Activated T-cell treated with anti-CD3 and anti-CD28 coated beads, Interleukin-2, amount 50 U/mL, for 48 hours (primary cell): ENCODE measurements around the gene KCNMB1.

ENCODE experiments used
- DNase-seq, 2 experiments: peaks; one replicate each; pipeline ENCODE4 v3.0.0-alpha.2; 2020

Gene KCNMB1

GRCh38 chr5:170375283-170375682 lies 13.9 kb downstream of the KCNMB1 start:
- DNase-seq, result no peak

DNA sequence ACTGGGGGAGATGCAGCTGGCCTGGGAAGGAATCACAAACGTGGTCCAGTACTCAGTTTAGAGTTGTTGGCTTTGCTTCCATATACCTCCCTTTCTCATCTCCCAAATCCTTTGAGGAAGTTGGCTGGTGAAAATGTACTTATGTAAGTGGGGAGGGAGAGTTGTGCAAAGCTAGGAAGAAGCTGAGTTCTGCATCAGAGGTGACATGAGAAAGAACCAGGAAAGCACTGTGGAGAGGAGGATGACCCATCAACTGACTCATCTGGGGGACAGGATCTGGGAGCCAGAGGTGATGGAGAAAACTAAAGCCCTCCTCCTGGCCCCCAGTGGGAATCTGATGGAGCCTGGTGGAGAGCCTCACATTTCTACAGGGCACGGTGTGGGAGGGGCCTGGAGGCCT lies 16.2 kb downstream of the KCNMB1 start:
- DNase-seq, result no peak

- no peak for DNase-seq
These were observed 20.6 kb downstream of the KCNMB1 start for GRCh38 chr5:170368586-170368985.

DNA sequence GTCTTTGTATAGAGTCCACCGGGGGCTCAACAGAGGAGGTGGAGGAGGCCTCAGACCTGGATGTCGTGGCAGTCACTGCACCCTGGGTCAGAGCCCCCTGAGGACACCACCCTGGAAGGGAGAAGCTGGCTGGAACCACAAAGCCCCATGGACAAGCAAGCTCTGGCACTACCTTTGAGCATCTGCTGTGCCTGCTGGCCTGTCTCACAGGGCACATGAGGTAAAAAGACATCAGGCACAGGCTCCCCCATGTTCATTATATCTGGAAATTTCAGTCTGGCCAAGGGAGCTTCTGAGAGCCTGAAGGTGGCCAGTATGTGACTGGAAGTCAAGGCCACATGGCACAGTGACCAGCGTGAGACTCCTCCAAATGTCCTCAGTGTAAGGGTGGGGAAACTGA lies 22.9 kb downstream of the KCNMB1 start:
- no peak for DNase-seq

DNA sequence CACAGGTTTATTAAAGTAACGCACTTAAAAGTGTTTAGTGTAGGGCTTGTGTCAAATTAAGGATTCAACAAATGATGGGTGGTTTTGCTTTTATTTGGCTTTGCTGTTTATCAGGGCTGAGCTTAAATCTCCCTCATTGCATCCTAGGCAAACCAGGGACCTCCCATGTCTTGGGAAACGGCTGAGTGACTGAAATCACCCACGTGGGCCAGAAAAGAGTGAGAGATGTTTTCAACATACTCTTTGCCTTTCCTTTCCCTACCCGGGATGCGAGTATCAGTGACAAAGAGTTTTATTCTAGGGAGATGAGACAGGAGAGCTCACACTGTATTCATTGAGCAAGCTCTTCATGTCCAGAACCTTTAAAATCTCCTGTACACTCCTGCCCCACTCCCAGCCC lies 23.3 kb downstream of the KCNMB1 start:
- DNase-seq, result no peak

GRCh38 chr5:170365011-170365410 lies 24.2 kb downstream of the KCNMB1 start:
- DNase-seq, result no peak

- no peak for DNase-seq
These were observed 25.5 kb downstream of the KCNMB1 start for GRCh38 chr5:170363671-170364070.

DNA sequence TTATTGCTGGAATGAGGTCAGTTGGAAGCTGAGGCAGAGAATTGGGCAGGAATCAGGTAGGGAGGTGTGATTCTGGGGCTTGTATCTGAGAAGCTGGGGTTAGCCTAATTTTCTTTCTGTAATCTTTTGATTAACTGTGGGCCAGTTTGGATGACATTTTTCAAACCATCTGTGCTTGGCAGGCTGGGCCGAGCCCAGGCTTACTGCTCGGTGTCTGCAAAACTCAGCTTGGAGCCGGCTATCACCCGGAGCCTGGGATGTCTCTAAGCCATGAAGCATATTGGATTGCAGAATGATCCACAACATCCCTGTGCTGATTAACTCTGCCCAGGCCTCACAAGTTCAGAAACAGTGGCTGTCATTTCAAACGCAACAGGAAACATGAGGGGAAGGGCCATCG lies 26.5 kb downstream of the KCNMB1 start:
- no peak for DNase-seq

DNA sequence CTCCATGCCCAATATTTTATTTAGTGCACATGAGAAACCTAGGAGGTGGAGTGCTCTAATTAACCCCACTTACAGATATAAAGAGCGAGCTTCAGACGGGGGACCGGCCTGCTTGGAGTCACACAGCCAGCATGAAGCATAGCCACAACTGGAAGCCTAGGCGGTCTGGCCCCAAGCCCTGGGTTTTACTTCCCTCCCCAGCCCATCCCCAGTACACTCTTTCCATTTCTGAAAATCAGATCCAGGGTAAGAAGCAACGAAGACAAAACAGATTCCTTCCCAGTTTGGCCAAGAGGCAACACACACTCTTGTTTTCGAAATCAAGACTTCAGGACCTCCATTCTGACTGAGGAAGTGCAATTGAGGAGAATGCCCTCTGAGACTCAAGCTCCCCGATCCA lies 27.1 kb downstream of the KCNMB1 start:
- no peak for DNase-seq

- no peak for DNase-seq
These were observed 27.6 kb downstream of the KCNMB1 start for GRCh38 chr5:170361616-170362015.

DNA sequence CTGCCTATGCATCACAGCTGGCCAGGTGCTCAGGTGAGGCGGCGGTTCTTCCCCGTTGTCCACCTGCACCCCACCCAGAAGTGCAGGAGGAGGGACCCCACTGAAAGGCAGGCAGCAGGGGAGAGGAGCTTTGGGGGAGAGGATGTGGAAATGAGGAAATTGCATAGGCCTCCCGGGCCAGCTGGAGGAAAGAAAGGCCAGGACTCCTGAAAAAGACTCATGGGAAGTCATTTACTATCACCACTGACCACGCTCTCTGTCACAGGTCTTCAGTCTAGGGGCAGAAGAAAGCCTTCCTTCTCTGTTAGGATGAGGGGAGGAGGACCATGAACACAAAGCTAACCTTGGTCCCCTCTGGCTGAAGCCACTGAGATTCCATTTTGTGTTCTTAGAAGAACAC lies 28.1 kb downstream of the KCNMB1 start:
- no peak for DNase-seq

DNA sequence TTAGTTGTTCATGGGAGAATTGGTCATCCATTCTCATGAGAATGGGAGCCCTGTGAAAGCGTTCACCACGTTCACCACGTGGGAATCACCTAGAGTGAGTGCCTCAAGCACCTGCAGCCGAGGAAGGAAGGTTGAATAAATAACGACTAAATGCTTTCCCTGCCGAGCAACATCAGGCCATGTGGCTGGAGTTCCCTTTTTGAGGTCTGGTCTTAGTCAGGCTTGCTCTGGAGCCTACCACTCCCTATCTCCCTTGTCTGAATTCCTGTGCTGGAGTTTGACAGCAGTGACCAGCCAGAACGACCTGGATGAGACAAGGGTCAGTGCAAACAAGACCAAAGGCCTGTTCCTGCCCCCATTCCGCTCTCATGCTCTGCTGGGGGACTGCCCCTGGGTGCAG lies 28.5 kb downstream of the KCNMB1 start:
- DNase-seq, result no peak

DNA sequence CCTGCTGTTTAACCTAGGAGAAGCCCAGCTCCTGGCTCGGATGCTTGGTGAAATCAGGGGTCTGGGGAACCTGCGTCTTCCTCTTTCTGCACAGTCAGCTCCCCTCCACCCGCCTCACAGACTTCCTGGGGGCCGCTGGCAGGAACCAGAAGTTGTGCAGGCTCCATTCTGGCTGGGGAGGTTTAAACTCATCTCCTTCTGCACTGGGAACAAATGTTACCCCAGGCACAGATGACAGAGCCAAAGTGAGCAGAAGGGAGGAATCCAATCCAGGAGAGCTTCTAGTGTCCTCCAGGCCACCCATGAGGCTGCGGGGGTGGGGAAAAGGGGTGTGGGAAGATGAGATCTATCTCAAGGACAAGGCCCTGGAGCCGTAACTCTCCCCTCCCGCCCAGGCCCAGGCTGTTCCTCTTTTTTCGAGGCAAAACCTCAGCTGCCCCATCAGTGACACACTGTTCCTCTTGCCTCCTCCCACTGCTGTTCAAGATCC lies 31.2 kb downstream of the KCNMB1 start:
- no peak for DNase-seq

DNA sequence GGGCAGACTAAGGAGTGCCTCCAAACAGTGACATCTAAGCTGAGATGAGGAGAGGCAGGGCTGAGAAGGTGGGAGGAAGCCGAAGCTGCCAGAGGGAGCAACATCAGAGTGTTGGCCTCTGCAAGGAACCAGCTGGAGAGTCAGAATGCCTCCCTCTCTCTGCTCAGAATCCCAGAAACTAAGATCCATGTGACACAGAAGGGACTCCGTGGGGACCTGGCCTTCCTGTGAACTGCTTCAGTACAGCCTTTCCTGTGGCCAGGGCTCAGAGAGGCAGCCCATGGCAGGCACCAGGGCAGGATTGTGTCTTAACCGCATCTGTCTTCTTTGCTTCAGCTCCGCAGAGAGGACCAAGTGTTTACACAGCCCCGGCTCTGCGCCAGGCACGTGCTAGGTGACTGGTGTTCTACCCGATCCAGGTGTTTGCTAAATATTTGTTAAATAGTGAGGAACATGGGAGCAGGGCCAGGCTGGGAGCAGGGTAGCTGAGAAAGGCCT lies 33.5 kb downstream of the KCNMB1 start:
- no peak for DNase-seq

DNA sequence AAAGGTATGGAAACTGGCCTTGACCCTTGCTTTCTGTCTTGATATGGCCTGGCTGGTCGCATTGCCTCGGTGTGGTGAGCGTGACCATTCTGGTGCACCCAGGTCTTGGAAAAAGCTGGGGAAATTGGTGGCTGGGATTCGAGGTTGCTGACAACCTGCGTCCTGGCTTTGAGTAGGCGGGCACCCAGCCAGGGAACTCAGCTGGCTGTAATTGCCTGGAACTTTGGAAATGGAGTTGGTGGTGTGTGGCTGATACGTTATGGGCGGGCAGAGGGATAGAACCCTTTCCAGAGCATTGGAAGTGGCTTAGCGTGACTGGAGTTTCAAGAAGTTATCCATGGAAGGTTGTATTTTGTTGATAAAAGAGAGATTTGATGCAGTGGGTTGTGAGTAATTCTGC lies 35.2 kb downstream of the KCNMB1 start:
- DNase-seq, result no peak

GRCh38 chr5:170353011-170353761 lies 36.0 kb downstream of the KCNMB1 start:
- no peak for DNase-seq

DNA sequence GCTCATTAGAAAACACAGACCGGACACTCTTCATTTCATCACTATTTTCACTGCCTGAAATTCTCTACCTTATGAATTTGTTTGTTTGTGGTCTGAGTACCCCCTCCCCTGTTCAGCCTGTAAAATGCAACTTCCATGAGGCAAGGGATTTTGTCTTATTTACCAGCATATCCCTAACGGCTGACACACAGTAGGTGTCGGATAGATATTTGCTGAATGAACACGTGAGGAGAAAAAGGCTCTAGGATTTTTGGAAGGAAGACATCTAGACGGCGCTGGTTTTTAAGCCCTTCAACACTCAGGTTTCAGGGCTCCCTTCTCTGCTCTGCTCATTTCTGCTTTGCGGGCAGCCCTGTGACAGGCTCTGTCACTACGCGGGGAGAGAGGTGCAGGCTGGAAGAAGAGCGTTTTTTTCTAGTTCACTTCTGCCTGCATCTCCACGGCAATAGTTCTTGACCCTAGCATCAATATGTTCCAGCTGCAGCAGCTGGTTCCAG lies 41.0 kb downstream of the KCNMB1 start:
- no peak for DNase-seq

DNA sequence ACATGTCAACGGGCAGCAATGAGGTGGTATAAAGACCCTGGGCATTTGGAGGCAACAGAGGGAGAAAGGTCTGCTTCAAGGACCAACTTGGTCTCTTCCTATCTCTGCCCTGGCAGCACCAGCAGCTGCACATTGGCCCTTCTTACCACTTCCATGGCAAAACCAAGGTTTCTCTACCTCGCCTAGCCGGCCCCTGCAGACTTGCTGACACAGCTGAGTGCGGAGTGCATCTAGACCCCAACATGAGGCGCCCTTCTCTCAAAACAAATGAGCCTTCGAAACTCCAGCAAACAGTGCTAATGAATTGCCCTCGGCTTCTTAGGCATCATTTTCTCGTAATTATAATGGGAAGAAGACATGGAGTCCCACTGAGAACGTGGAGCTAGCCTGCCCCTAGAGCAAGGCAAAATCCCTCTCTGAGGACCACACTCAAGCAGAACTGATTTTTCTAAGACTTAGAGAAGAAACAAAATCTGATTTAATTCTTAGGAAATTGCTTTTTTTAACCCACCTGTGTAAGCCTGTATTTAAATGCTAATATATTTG lies 42.1 kb downstream of the KCNMB1 start:
- DNase-seq, result no peak

- no peak for DNase-seq
These were observed 43.2 kb downstream of the KCNMB1 start for GRCh38 chr5:170345971-170346370.

- no peak for DNase-seq
These were observed 46.0 kb downstream of the KCNMB1 start for GRCh38 chr5:170343177-170343576.

GRCh38 chr5:170342153-170342725 lies 46.9 kb downstream of the KCNMB1 start:
- no peak for DNase-seq

DNA sequence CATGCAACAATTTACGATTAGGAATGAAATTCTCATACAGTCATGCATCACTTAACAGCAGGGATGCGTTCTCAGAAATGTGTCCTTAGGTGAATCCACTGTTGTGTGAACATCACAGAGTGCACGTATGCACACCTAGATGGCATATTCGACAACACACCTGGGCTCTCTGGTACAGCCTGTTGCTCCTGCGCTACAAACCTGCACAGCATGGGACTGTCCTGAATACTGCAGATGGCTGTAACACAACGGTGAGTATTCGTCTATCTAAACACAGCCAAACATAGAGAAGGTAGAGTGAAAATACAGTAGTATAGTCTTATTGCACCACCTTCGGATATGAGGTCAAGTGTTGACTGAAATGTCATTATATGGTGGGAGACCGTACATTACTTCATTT lies 47.6 kb downstream of the KCNMB1 start:
- no peak for DNase-seq

GRCh38 chr5:170339780-170340167 lies 49.4 kb downstream of the KCNMB1 start:
- no peak for DNase-seq
